ENCODE results near the gene LDLRAD4.

LDLRAD4 gene

DNA sequence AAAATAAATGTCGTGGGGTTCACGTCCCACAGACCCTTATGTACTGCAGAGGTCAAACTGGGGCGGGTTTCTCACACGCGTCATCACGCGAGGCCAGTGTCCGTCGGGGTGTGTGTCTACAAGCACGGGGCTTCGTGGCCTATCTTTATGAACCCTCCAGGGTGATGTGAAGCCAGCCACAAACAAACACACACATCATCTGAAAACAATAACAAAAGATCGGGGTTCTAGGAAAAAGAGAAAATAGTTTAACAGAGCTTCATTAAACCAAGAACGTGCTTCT, 23.3 kb downstream of the LDLRAD4 start:
- TF ChIP-seq FOXP2 (optimal IDR thresholded peaks at IDR 0.05; ENCODE audit: control extremely low read depth, extremely low read length, insufficient read depth) (no peak), POLR2AphosphoS5 (IDR thresholded peaks at IDR 0.05; ENCODE audit: borderline replicate concordance, low read depth, low read length) (no peak), EZH2 (IDR thresholded peaks at IDR 0.05) (no peak)
- Histone ChIP-seq H3K9me3 (ENCODE audit: low read depth, low read length) (no peaks in the 10 kb centered on the region), H3K27ac (no peak overlapping the region), H3K36me3 (ENCODE audit: insufficient read depth, low read length) (no peaks in the 10 kb centered on the region), H3K9ac (ENCODE audit: insufficient read length) (no peak overlapping the region), H3K4me3 (no peak overlapping the region)
- DNase-seq (ENCODE audit: low read depth, low spot score): no peak

DNA sequence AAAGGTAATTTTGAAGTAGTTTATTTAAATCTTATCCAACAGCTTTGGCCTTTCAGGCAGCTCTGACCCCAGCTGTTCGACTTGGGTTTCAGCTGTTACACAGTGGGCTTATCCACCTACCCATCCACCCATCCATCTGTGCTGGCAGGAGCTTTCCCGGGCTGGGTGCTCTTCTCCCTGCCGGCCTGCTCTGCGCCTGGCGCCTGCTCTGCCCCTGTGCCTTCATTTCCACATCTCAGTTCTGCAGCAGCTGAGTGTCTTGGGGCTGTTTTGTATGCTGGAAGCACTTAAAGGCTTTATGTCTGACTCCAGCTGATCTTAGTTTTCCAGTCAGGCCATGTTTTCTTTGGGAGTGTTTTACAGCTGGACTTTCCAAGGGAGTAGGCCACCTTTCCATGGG, 24.2 kb downstream of the LDLRAD4 start:
- Histone ChIP-seq H3K36me3 (ENCODE audit: insufficient read depth, low read length) (no peaks in the 10 kb centered on the region), H3K9me3 (ENCODE audit: low read depth, low read length) (no peaks in the 10 kb centered on the region), H3K4me3 (no peak overlapping the region), H3K27ac (no peak overlapping the region), H3K9ac (ENCODE audit: insufficient read length) (no peak overlapping the region)
- TF ChIP-seq POLR2AphosphoS5 (IDR thresholded peaks at IDR 0.05; ENCODE audit: borderline replicate concordance, low read depth, low read length) (no peak), EZH2 (IDR thresholded peaks at IDR 0.05) (no peak), FOXP2 (optimal IDR thresholded peaks at IDR 0.05; ENCODE audit: control extremely low read depth, extremely low read length, insufficient read depth) (no peak)
- no peak for DNase-seq (ENCODE audit: low read depth, low spot score)

GRCh38 chr18:13243363-13243762, 24.8 kb downstream of the LDLRAD4 start:
- TF ChIP-seq EZH2 (IDR thresholded peaks at IDR 0.05) (no peak), POLR2AphosphoS5 (IDR thresholded peaks at IDR 0.05; ENCODE audit: borderline replicate concordance, low read depth, low read length) (no peak)
- no peaks in the 10 kb centered on the region for H3K9me3 ChIP-seq (ENCODE audit: low read depth, low read length)
- no peak overlapping the region for H3K4me3 ChIP-seq
- DNase-seq (ENCODE audit: low read depth, low spot score): no peak
- H3K36me3 ChIP-seq (ENCODE audit: insufficient read depth, low read length): no peaks in the 10 kb centered on the region
- H3K9ac ChIP-seq (ENCODE audit: insufficient read length): no peak overlapping the region
- H3K27ac ChIP-seq: no peak overlapping the region

GRCh38 chr18:13244135-13244534, 25.6 kb downstream of the LDLRAD4 start:
- no peak overlapping the region for H3K4me3 ChIP-seq

DNA sequence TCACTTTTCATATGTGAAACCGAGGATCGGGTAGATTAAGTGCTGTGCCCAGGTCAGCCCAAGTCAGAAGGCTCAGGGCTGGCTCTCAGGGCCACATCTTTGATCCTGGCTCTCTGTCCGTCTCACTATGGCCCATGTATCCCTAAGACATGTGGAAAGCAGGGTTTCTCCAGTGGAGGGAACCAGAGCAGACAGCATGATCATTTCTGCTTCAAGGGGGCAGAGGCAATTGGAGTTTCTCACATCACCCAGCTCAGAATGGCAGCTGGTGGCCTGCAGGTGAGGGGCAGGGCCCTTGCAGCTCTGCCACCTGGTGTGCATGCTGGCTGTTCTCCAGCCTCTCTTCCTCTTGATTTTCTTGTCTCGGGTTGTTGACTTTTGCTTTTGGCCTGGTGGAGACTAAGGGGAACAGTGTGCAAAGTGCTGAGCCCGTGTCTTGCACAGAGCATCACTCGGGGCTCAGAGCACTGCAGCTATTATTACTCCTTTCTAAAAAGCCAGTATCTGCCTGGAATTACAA, 27.0 kb downstream of the LDLRAD4 start:
- Histone ChIP-seq H3K4me3 (no peak overlapping the region), H3K36me3 (ENCODE audit: insufficient read depth, low read length) (no peaks in the 10 kb centered on the region), H3K9me3 (ENCODE audit: low read depth, low read length) (no peaks in the 10 kb centered on the region), H3K27ac (no peak overlapping the region), H3K9ac (ENCODE audit: insufficient read length) (no peak overlapping the region)
- no peak for TF ChIP-seq FOXP2 (optimal IDR thresholded peaks at IDR 0.05; ENCODE audit: control extremely low read depth, extremely low read length, insufficient read depth)
- no peak for TF ChIP-seq POLR2AphosphoS5 (IDR thresholded peaks at IDR 0.05; ENCODE audit: borderline replicate concordance, low read depth, low read length)
- TF ChIP-seq EZH2 (IDR thresholded peaks at IDR 0.05): no peak
- DNase-seq (ENCODE audit: low read depth, low spot score): no peak

More at GRCh38 chr18:13244135-13244534, 25.6 kb downstream of the LDLRAD4 start:
- no peaks in the 10 kb centered on the region for H3K36me3 ChIP-seq (ENCODE audit: insufficient read depth, low read length)
- H3K9ac ChIP-seq (ENCODE audit: insufficient read length): no peak overlapping the region
- TF ChIP-seq POLR2AphosphoS5 (IDR thresholded peaks at IDR 0.05; ENCODE audit: borderline replicate concordance, low read depth, low read length) (no peak), FOXP2 (optimal IDR thresholded peaks at IDR 0.05; ENCODE audit: control extremely low read depth, extremely low read length, insufficient read depth) (no peak), EZH2 (IDR thresholded peaks at IDR 0.05) (no peak)
- H3K9me3 ChIP-seq (ENCODE audit: low read depth, low read length): no peaks in the 10 kb centered on the region
- no peak for DNase-seq (ENCODE audit: low read depth, low spot score)
- no peak overlapping the region for H3K27ac ChIP-seq

GRCh38 chr18:13246121-13246520, 27.6 kb downstream of the LDLRAD4 start:
- H3K4me3 ChIP-seq: no peak overlapping the region
- H3K27ac ChIP-seq: no peak overlapping the region
- H3K9ac ChIP-seq (ENCODE audit: insufficient read length): no peak overlapping the region
- no peak for DNase-seq (ENCODE audit: low read depth, low spot score)
- no peaks in the 10 kb centered on the region for H3K36me3 ChIP-seq (ENCODE audit: insufficient read depth, low read length)
- no peaks in the 10 kb centered on the region for H3K9me3 ChIP-seq (ENCODE audit: low read depth, low read length)
- TF ChIP-seq EZH2 (IDR thresholded peaks at IDR 0.05) (no peak), POLR2AphosphoS5 (IDR thresholded peaks at IDR 0.05; ENCODE audit: borderline replicate concordance, low read depth, low read length) (no peak), FOXP2 (optimal IDR thresholded peaks at IDR 0.05; ENCODE audit: control extremely low read depth, extremely low read length, insufficient read depth) (no peak)

- no peaks in the 10 kb centered on the region for H3K9me3 ChIP-seq (ENCODE audit: low read depth, low read length)
- H3K4me3 ChIP-seq: no peak overlapping the region
- no peaks in the 10 kb centered on the region for H3K36me3 ChIP-seq (ENCODE audit: insufficient read depth, low read length)
- no peak overlapping the region for H3K27ac ChIP-seq
- DNase-seq (ENCODE audit: low read depth, low spot score): no peak
- no peak for TF ChIP-seq EZH2 (IDR thresholded peaks at IDR 0.05)
- no peak overlapping the region for H3K9ac ChIP-seq (ENCODE audit: insufficient read length)
Measured at GRCh38 chr18:13246591-13246990, 28.0 kb downstream of the LDLRAD4 start.

GRCh38 chr18:13247506-13247905, 28.9 kb downstream of the LDLRAD4 start:
- Histone ChIP-seq H3K27ac (no peak overlapping the region), H3K9ac (ENCODE audit: insufficient read length) (no peak overlapping the region), H3K36me3 (ENCODE audit: insufficient read depth, low read length) (no peaks in the 10 kb centered on the region), H3K4me3 (no peak overlapping the region), H3K9me3 (ENCODE audit: low read depth, low read length) (no peaks in the 10 kb centered on the region)
- DNase-seq (ENCODE audit: low read depth, low spot score): no peak
- no peak for TF ChIP-seq POLR2AphosphoS5 (IDR thresholded peaks at IDR 0.05; ENCODE audit: borderline replicate concordance, low read depth, low read length)
- no peak for TF ChIP-seq FOXP2 (optimal IDR thresholded peaks at IDR 0.05; ENCODE audit: control extremely low read depth, extremely low read length, insufficient read depth)
- no peak for TF ChIP-seq EZH2 (IDR thresholded peaks at IDR 0.05)

DNA sequence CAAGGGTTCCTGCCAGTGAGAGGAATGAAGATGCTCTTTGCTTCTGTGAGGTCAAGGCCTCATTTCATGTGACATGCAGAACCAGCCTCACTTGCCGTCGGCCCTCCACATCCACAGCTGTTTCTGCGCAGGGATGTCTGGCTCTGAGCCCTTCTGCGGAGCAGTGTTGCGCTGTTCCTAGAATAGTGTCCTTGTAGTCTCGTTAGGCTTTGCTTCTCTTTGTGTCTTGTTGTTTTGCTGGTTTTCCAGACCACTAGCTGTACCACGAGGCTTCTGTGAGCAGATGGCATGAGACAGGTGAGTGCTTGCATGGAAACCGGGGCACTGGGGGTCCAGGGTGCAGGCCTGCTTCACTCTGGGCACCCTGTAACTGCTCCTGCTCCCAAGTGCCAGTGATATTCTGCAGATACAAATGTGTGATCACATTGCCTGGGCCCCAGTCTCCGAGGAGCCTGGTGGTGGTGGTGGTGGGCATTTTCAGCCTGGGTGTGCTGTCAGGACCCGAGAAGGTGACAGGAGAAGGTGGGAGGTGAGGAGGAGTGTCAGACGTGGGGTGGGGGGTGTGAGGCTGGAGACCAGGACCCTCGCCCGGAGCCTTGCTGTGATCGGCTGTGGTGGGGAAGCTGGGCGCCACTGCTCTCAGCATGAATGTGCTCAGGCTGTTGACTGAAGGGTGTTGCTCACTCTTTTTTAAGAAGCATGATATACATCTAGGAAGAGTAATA, 34.3 kb downstream of the LDLRAD4 start:
- no peaks in the 10 kb centered on the region for H3K9me3 ChIP-seq (ENCODE audit: low read depth, low read length)
- TF ChIP-seq EZH2 (IDR thresholded peaks at IDR 0.05) (no peak), POLR2AphosphoS5 (IDR thresholded peaks at IDR 0.05; ENCODE audit: borderline replicate concordance, low read depth, low read length) (no peak), FOXP2 (optimal IDR thresholded peaks at IDR 0.05; ENCODE audit: control extremely low read depth, extremely low read length, insufficient read depth) (no peak)

More for the DNA sequence above, 34.3 kb downstream of the LDLRAD4 start:
- no peak overlapping the region for H3K4me3 ChIP-seq
- H3K36me3 ChIP-seq (ENCODE audit: insufficient read depth, low read length): no peaks in the 10 kb centered on the region
- no peak overlapping the region for H3K27ac ChIP-seq
- no peak for DNase-seq (ENCODE audit: low read depth, low spot score)
- H3K9ac ChIP-seq (ENCODE audit: insufficient read length): no peak overlapping the region

All from SK-N-MC (cell line).